Naive thymus-derived CD4-positive, alpha-beta T cell (primary cell): ENCODE data around the gene FGFR3. TPM values are rescaled to one million over a fixed set of nuclear protein-coding genes. Genes with fewer than 3 reads are reported as not detected.
A peak's percentile ranks its signal among the peaks of the same experiment; 100 is the strongest.

Experiments
- ATAC-seq: fragments of 150-1000 bp; cut with Tn5 transposase; 2 replicates; pipeline ENCODE4 v1.10.0; 2021; ENCODE audit warnings: mild to moderate bottlenecking, moderate library complexity
- CTCF ChIA-PET: fragments of 350-600 bp; sonication (Branson Sonifier 250); formaldehyde crosslinking; loops from one replicate; lab custom pipeline; 2021; ENCODE audit warnings: antibody characterized with exemption; lab: Charles Lee
- POLR2A ChIA-PET: fragments of 350-600 bp; sonication (Branson Sonifier 250); formaldehyde crosslinking; loops from one replicate; lab custom pipeline; 2021; ENCODE audit warnings: antibody characterized with exemption, inconsistent platforms; lab: Charles Lee
- DNase-seq, 9 donors: peaks; one replicate each; pipeline versions ENCODE4 v3.0.0 to v3.0.0-alpha.2; 2020 to 2022; ENCODE audit warnings: mixed read lengths in 1 of 9
- H3K27ac ChIP-seq: one replicate; pipeline ENCODE4 v1.7.0; 2013; ENCODE audit warnings: mild to moderate bottlenecking, low read depth, low read length, moderate library complexity
- H3K27me3 ChIP-seq, 2 donors: one replicate each; pipeline ENCODE4 v1.7.0; 2013; ENCODE audit warnings: low read length in 2 of 2, mild to moderate bottlenecking in 2 of 2, moderate library complexity in 2 of 2; ENCODE audit not compliant: control insufficient read depth in 2 of 2, insufficient read depth in 2 of 2
- H3K36me3 ChIP-seq, 3 experiments: 1 replicate in 2 of 3; 2 replicates in 1 of 3; pipeline ENCODE4 v1.7.0; 2013; ENCODE audit warnings: low read length in 3 of 3, mild to moderate bottlenecking in 3 of 3, moderate library complexity in 1 of 3; ENCODE audit not compliant: insufficient read depth in 3 of 3, control insufficient read depth in 2 of 3
- H3K4me1 ChIP-seq, 2 donors: one replicate each; pipeline ENCODE4 v1.7.0; 2013; ENCODE audit warnings: low read length in 2 of 2, mild to moderate bottlenecking in 2 of 2, moderate library complexity in 1 of 2; ENCODE audit not compliant: control insufficient read depth in 2 of 2, insufficient read depth in 2 of 2
- H3K4me3 ChIP-seq: 2 replicates; pipeline ENCODE4 v1.7.0; 2013; ENCODE audit warnings: mild to moderate bottlenecking, low read length
- H3K9me3 ChIP-seq, 3 experiments: 1 replicate in 2 of 3; 2 replicates in 1 of 3; pipeline ENCODE4 v1.7.0; 2013; ENCODE audit warnings: low read length in 3 of 3; ENCODE audit not compliant: control insufficient read depth in 2 of 3
- H3K27ac Mint-ChIP-seq, 9 donors: one replicate each; pipeline ENCODE4 v1.8.0; 2020 to 2022; ENCODE audit warnings: mixed read lengths in 9 of 9, mild to moderate bottlenecking in 8 of 9, moderate library complexity in 5 of 9, inconsistent platforms in 2 of 9
- H3K27me3 Mint-ChIP-seq, 5 donors: one replicate each; pipeline ENCODE4 v1.8.0; 2021 to 2022; ENCODE audit warnings: mixed read lengths in 5 of 5, mild to moderate bottlenecking in 1 of 5
- H3K36me3 Mint-ChIP-seq, 5 donors: one replicate each; pipeline ENCODE4 v1.8.0; 2020 to 2022; ENCODE audit warnings: mixed read lengths in 5 of 5, mild to moderate bottlenecking in 3 of 5, inconsistent platforms in 1 of 5
- H3K4me1 Mint-ChIP-seq, 7 donors: one replicate each; pipeline ENCODE4 v1.8.0; 2020 to 2022; ENCODE audit warnings: mixed read lengths in 7 of 7, mild to moderate bottlenecking in 3 of 7, inconsistent platforms in 1 of 7
- H3K4me3 Mint-ChIP-seq, 10 donors: one replicate each; pipeline ENCODE4 v1.8.0; 2020 to 2022; ENCODE audit warnings: mild to moderate bottlenecking in 10 of 10, mixed read lengths in 10 of 10, moderate library complexity in 6 of 10, inconsistent platforms in 2 of 10
- H3K9me3 Mint-ChIP-seq, 11 donors: one replicate each; pipeline ENCODE4 v1.8.0; 2020 to 2022; ENCODE audit warnings: mixed read lengths in 11 of 11, mild to moderate bottlenecking in 4 of 11, inconsistent platforms in 1 of 11, moderate library complexity in 1 of 11
- intact Hi-C, 2 donors: fragments of 100-400 bp; cut with micrococcal nuclease; formaldehyde crosslinking; loops; one replicate each; pipeline ENCODE4 v1.15.1; 2023
- polyA plus RNA-seq, 2 donors: library from polyadenylated mRNA; unstranded; fragments of 300-500 nt; fragmentation: Illumina TruSeq; gene quantifications; one replicate each; pipeline ENCODE4 v1.2.3, GENCODE V29; 2021
- total RNA-seq, 6 experiments: library from RNA in 5 of 6; stranded (reverse) in 5 of 6; gene quantifications; 1 replicate in 5 of 6; 2 replicates in 1 of 6; pipeline ENCODE4 v1.2.3 and lab custom pipeline; 2021 to 2026

Gene FGFR3
- total and polyA plus RNA-seq, 7 experiments from 2014 or later = 1.0 TPM; not detected in 6

GRCh38 chr4:1836650-1837049, 43.6 kb downstream of the FGFR3 start:
- no peaks in the 10 kb centered on the region for H3K9me3 Mint-ChIP-seq
- H3K36me3 Mint-ChIP-seq = peaks cover 11 to 50% (median 17%) of the 10 kb centered on the region in 5 donors
- Histone ChIP-seq H3K4me3 (no peak overlapping the region), H3K4me1 (no peaks in the 10 kb centered on the region), H3K9me3 (no peaks in the 10 kb centered on the region), H3K27me3 (no peaks in the 10 kb centered on the region), H3K27ac (no peak overlapping the region), H3K36me3 (peaks cover 0 to 83% (median 15%) of the 10 kb centered on the region in 3 experiments)
- intact Hi-C loops = no loop called here
- H3K4me1 Mint-ChIP-seq = peaks cover 0 to 15% (median 7%) of the 10 kb centered on the region in 7 donors
- H3K27ac Mint-ChIP-seq = no peak overlapping the region
- no peak for DNase-seq
- H3K27me3 Mint-ChIP-seq = no peaks in the 10 kb centered on the region
- CTCF ChIA-PET = no interaction called here
- no peak overlapping the region for H3K4me3 Mint-ChIP-seq
- POLR2A ChIA-PET = no interaction called here
- ATAC-seq = no peak

- peaks cover 0 to 80% (median 14%) of the 10 kb centered on the region in 3 experiments for H3K36me3 ChIP-seq
Observed at GRCh38 chr4:1837069-1837468, 44.0 kb downstream of the FGFR3 start.

GRCh38 chr4:1839282-1839681, 46.2 kb downstream of the FGFR3 start:
- Histone ChIP-seq H3K36me3 (peaks cover 0 to 69% (median 18%) of the 10 kb centered on the region in 3 experiments), H3K4me1 (no peaks in the 10 kb centered on the region), H3K9me3 (no peaks in the 10 kb centered on the region), H3K27me3 (no peaks in the 10 kb centered on the region), H3K4me3 (no peak overlapping the region), H3K27ac (no peak overlapping the region)
- H3K9me3 Mint-ChIP-seq = no peaks in the 10 kb centered on the region
- H3K4me1 Mint-ChIP-seq = peaks cover 4 to 26% (median 14%) of the 10 kb centered on the region in 7 donors
- intact Hi-C loops = no loop called here
- peak overlapping the region in 2 of 9 donors; percentile 38 to 42 for H3K27ac Mint-ChIP-seq
- DNase-seq = no peak
- no peak overlapping the region for H3K4me3 Mint-ChIP-seq
- H3K27me3 Mint-ChIP-seq = no peaks in the 10 kb centered on the region
- ChIA-PET POLR2A (no interaction called here), CTCF (interaction anchor here (0.6 to 1.1 kb wide), 2 partner anchors 59 to 88 kb away, joined by 3 read pairs; no protein-coding TSS in a partner anchor)
- peaks cover 12 to 47% (median 19%) of the 10 kb centered on the region in 5 donors for H3K36me3 Mint-ChIP-seq
- ATAC-seq = no peak

More at GRCh38 chr4:1837069-1837468, 44.0 kb downstream of the FGFR3 start:
- H3K27me3 ChIP-seq = no peaks in the 10 kb centered on the region
- intact Hi-C loops = no loop called here
- no peak for ATAC-seq
- peaks cover 9 to 47% (median 17%) of the 10 kb centered on the region in 5 donors for H3K36me3 Mint-ChIP-seq
- no peak overlapping the region for H3K4me3 ChIP-seq
- ChIA-PET CTCF (no interaction called here), POLR2A (no interaction called here)
- no peaks in the 10 kb centered on the region for H3K9me3 ChIP-seq
- H3K27me3 Mint-ChIP-seq = no peaks in the 10 kb centered on the region
- peak overlapping the region in 1 of 9 donors; percentile 41 for H3K27ac Mint-ChIP-seq
- H3K27ac ChIP-seq = no peak overlapping the region
- DNase-seq = no peak
- peaks cover 0 to 15% (median 7%) of the 10 kb centered on the region in 7 donors for H3K4me1 Mint-ChIP-seq
- H3K4me3 Mint-ChIP-seq = no peak overlapping the region
- H3K9me3 Mint-ChIP-seq = no peaks in the 10 kb centered on the region
- no peaks in the 10 kb centered on the region for H3K4me1 ChIP-seq

GRCh38 chr4:1841201-1841886, 48.3 kb downstream of the FGFR3 start:
- ATAC-seq (no peak), DNase-seq (no peak)
- CTCF ChIA-PET = no interaction called here
- intact Hi-C loops = no loop called here
- no peaks in the 10 kb centered on the region for H3K9me3 Mint-ChIP-seq
- Histone ChIP-seq H3K4me3 (no peak overlapping the region), H3K4me1 (no peaks in the 10 kb centered on the region), H3K36me3 (peaks cover 0 to 51% (median 13%) of the 10 kb centered on the region in 3 experiments), H3K9me3 (no peaks in the 10 kb centered on the region), H3K27me3 (no peaks in the 10 kb centered on the region), H3K27ac (no peak overlapping the region)
- no peaks in the 10 kb centered on the region for H3K27me3 Mint-ChIP-seq
- H3K27ac Mint-ChIP-seq = no peak overlapping the region
- peaks cover 8 to 32% (median 20%) of the 10 kb centered on the region in 5 donors for H3K36me3 Mint-ChIP-seq
- H3K4me1 Mint-ChIP-seq = peaks cover 4 to 26% (median 14%) of the 10 kb centered on the region in 7 donors
- POLR2A ChIA-PET = no interaction called here
- no peak overlapping the region for H3K4me3 Mint-ChIP-seq

- ChIA-PET POLR2A (no interaction called here), CTCF (no interaction called here)
- Histone ChIP-seq H3K9me3 (no peaks in the 10 kb centered on the region), H3K27me3 (no peaks in the 10 kb centered on the region), H3K4me1 (no peaks in the 10 kb centered on the region), H3K27ac (no peak overlapping the region), H3K36me3 (peaks cover 0 to 46% (median 13%) of the 10 kb centered on the region in 3 experiments), H3K4me3 (no peak overlapping the region)
- Mint-ChIP-seq H3K27me3 (no peaks in the 10 kb centered on the region), H3K9me3 (no peaks in the 10 kb centered on the region), H3K4me3 (no peak overlapping the region), H3K27ac (no peak overlapping the region), H3K4me1 (peaks cover 4 to 26% (median 14%) of the 10 kb centered on the region in 7 donors), H3K36me3 (peaks cover 8 to 36% (median 18%) of the 10 kb centered on the region in 5 donors)
- DNase-seq (no peak), ATAC-seq (no peak)
- intact Hi-C loops = no loop called here
Observed at GRCh38 chr4:1841887-1842210, 48.8 kb downstream of the FGFR3 start.

GRCh38 chr4:1842339-1842895, 49.3 kb downstream of the FGFR3 start:
- H3K27ac Mint-ChIP-seq = no peak overlapping the region
- H3K9me3 Mint-ChIP-seq = no peaks in the 10 kb centered on the region

More at GRCh38 chr4:1842339-1842895, 49.3 kb downstream of the FGFR3 start:
- Histone ChIP-seq H3K4me3 (no peak overlapping the region), H3K27ac (no peak overlapping the region), H3K36me3 (peaks cover 0 to 46% (median 13%) of the 10 kb centered on the region in 3 experiments), H3K9me3 (no peaks in the 10 kb centered on the region), H3K27me3 (no peaks in the 10 kb centered on the region), H3K4me1 (no peaks in the 10 kb centered on the region)
- no peak for ATAC-seq
- Mint-ChIP-seq H3K4me3 (peak overlapping the region in 1 of 10 donors; percentile 50), H3K4me1 (peaks cover 4 to 26% (median 14%) of the 10 kb centered on the region in 7 donors), H3K36me3 (peaks cover 8 to 38% (median 15%) of the 10 kb centered on the region in 5 donors), H3K27me3 (no peaks in the 10 kb centered on the region)
- no peak for DNase-seq
- CTCF ChIA-PET = no interaction called here
- POLR2A ChIA-PET = no interaction called here
- intact Hi-C loops = no loop called here
